ENCODE measurements around the gene PIF1.

PIF1 gene

GRCh38 chr15:64842986-64843561, 17.6 kb upstream of the PIF1 start:
- TF ChIP-seq ZFX (IDR thresholded peaks at IDR 0.05; ENCODE audit: borderline replicate concordance) (no peak), CTCF (IDR thresholded peaks at IDR 0.05) (no peak)
- no peak overlapping the region for H3K27ac ChIP-seq

- TF ChIP-seq CTCF (IDR thresholded peaks at IDR 0.05) (no peak), ZFX (IDR thresholded peaks at IDR 0.05; ENCODE audit: borderline replicate concordance) (no peak)
- peak overlapping the region; percentile 68; the same call in 1 of the 2 replicates for H3K27ac ChIP-seq
Measured at GRCh38 chr15:64842096-64842939, 16.9 kb upstream of the PIF1 start.

GRCh38 chr15:64841344-64842095, 16.1 kb upstream of the PIF1 start, which contains the start of gene PLEKHO2:
PLEKHO2 (plus strand) TSS chr15:64841915; CDS start chr15:64842017, 102 bp downstream.
- no peak for TF ChIP-seq CTCF (IDR thresholded peaks at IDR 0.05)
- TF ChIP-seq ZFX (IDR thresholded peaks at IDR 0.05; ENCODE audit: borderline replicate concordance): no peak
- H3K27ac ChIP-seq: peak within 1 kb of the TSS; percentile 68

- TF ChIP-seq ZFX (IDR thresholded peaks at IDR 0.05; ENCODE audit: borderline replicate concordance) (no peak), CTCF (IDR thresholded peaks at IDR 0.05) (no peak)
- peak overlapping the region; percentile 68 for H3K27ac ChIP-seq
Measured at GRCh38 chr15:64841060-64841343, 15.6 kb upstream of the PIF1 start.

DNA sequence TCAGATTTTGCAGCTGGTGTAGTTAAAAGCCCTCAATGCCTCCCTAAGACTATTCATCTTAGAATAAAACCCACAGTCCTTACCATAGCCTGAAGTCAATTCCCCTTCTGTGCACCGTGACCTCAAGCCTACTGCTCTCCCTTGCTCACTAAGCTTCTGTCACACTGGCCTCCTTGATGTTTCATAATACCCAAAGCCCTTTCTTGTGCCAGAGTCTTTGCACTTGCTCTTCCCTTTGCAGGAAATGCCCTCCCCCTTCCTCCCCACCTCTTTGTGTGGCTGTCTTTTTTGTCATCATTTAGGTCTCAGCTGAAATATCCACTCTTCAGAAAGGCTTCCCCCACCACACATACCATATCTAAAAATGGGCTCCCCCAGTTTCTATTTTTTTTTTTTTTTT, 12.1 kb upstream of the PIF1 start:
- H3K27ac ChIP-seq: no peak overlapping the region
- TF ChIP-seq CTCF (IDR thresholded peaks at IDR 0.05) (no peak), ZFX (IDR thresholded peaks at IDR 0.05; ENCODE audit: borderline replicate concordance) (no peak)

DNA sequence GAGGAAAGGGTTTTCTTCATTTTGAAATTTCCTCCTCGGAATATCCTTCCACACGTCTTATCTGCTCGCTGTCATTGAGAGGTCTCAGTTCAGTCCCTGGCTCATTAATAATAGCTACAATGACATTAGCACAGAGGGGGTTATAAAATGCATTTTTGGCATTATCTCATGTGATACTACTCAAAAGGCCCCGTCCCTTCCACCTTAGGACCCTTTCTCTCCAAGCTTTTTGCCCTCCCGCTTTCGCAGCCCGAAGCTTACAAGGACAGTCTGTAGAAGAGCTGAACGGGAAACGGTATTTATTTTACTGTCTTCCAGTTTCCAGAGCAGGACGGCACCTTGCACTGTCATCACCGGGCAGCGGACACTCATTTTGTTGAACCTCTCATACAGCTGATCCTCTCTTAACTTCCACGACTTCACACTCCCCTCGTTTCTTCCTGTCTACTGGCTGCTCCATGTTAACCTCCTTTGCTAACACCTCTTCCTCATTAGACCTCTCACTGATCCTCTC, 10.6 kb upstream of the PIF1 start:
- TF ChIP-seq CTCF (IDR thresholded peaks at IDR 0.05) (peak; percentile 78), ZFX (IDR thresholded peaks at IDR 0.05; ENCODE audit: borderline replicate concordance) (no peak)
- H3K27ac ChIP-seq: peak overlapping the region; percentile 55

Data from 22Rv1 (cell line).